HL-60 (cell line): ENCODE data around the gene RIOK3.

Source experiments
- DNase-seq, 2 experiments: peaks; one replicate each; pipeline ENCODE4 v3.0.0-alpha.2; 2010 to 2020; ENCODE audit warnings: low read depth in 1 of 2, low spot score in 1 of 2
- H3K27ac ChIP-seq: fragments of 250-450 bp; sonication (Bioruptor Pico); replicated peaks from 2 replicates; pipeline ENCODE4 v1.5.1; 2020; ENCODE audit warnings: mild to moderate bottlenecking, moderate library complexity
- H3K27me3 ChIP-seq: fragments of 250-450 bp; sonication (Bioruptor Pico); 2 replicates; pipeline ENCODE4 v1.5.1; 2021; ENCODE audit warnings: mild to moderate bottlenecking, moderate library complexity; ENCODE audit not compliant: insufficient read depth, poor library complexity, severe bottlenecking
- H3K4me3 ChIP-seq: replicated peaks from 2 replicates; pipeline ENCODE4 v1.5.1; 2011; ENCODE audit warnings: mild to moderate bottlenecking, control low read depth, low read length; ENCODE audit not compliant: insufficient read depth
- CTCF ChIP-seq: IDR thresholded peaks from one replicate; pipeline ENCODE4 v1.5.1; 2011; ENCODE audit warnings: low read length, control low read depth, inconsistent platforms; ENCODE audit not compliant: insufficient read depth
- GABPA ChIP-seq: IDR thresholded peaks from 2 replicates; pipeline ENCODE4 v1.6.1; 2012; ENCODE audit warnings: low read depth
- POLR2AphosphoS5 ChIP-seq: IDR thresholded peaks from 2 replicates; pipeline ENCODE4 v1.6.1; 2012; ENCODE audit warnings: low read depth
- REST ChIP-seq: IDR thresholded peaks from 2 replicates; pipeline ENCODE4 v1.6.1; 2012; ENCODE audit warnings: low read depth; ENCODE audit not compliant: insufficient replicate concordance
- SPI1 ChIP-seq: IDR thresholded peaks from 2 replicates; pipeline ENCODE4 v1.6.1; 2012; ENCODE audit warnings: low read depth, mild to moderate bottlenecking, borderline replicate concordance

The RIOK3 gene

GRCh38 chr18:23529604-23530003 lies 76.5 kb downstream of the RIOK3 start:
- Histone ChIP-seq H3K4me3 (no peak overlapping the region), H3K27me3 (no peaks in the 10 kb centered on the region), H3K27ac (peak overlapping the region; percentile 17)
- DNase-seq, result peak in 1 of 2 experiments; percentile 90
- TF ChIP-seq GABPA (no peak), CTCF (no peak), REST (no peak), POLR2AphosphoS5 (no peak), SPI1 (no peak)

- Histone ChIP-seq H3K27me3 (no peaks in the 10 kb centered on the region), H3K4me3 (no peak overlapping the region), H3K27ac (peak overlapping the region; percentile 17)
- 0 out of 2 replicates have a peak, but pooled peaks have one; percentile 33 for TF ChIP-seq POLR2AphosphoS5
- no peak for TF ChIP-seq GABPA
- TF ChIP-seq REST, result no peak
- no peak for TF ChIP-seq CTCF
- TF ChIP-seq SPI1, result peak; percentile 50; the same call in 1 of the 2 replicates
- DNase-seq, result peak; percentile 66 to 75
Measured at GRCh38 chr18:23530195-23530594, 77.1 kb downstream of the RIOK3 start.

GRCh38 chr18:23531912-23532311 lies 78.8 kb downstream of the RIOK3 start:
- DNase-seq, result no peak
- Histone ChIP-seq H3K4me3 (no peak overlapping the region), H3K27ac (no peak overlapping the region), H3K27me3 (no peaks in the 10 kb centered on the region)
- TF ChIP-seq CTCF, result no peak
- TF ChIP-seq REST, result no peak
- TF ChIP-seq POLR2AphosphoS5, result 0 out of 2 replicates have a peak, but pooled peaks have one; percentile 48
- no peak for TF ChIP-seq SPI1
